C4-2B (cell line): ENCODE results near the gene ZNF853.

ENCODE experiments used
- H3K27ac ChIP-seq: fragments of 450-650 bp; 2 replicates; pipeline ENCODE4 v1.5.1; 2017
- ZFX ChIP-seq: fragments of 450-650 bp; IDR thresholded peaks from 2 replicates; pipeline ENCODE4 v1.6.1; 2017
- TF ChIP-seq, protein P1 (sequence below): fragments of 450-650 bp; conservative IDR thresholded peaks from 2 replicates; pipeline ENCODE4 v1.5.1; 2017; ENCODE audit warnings: mild to moderate bottlenecking

Gene ZNF853

DNA sequence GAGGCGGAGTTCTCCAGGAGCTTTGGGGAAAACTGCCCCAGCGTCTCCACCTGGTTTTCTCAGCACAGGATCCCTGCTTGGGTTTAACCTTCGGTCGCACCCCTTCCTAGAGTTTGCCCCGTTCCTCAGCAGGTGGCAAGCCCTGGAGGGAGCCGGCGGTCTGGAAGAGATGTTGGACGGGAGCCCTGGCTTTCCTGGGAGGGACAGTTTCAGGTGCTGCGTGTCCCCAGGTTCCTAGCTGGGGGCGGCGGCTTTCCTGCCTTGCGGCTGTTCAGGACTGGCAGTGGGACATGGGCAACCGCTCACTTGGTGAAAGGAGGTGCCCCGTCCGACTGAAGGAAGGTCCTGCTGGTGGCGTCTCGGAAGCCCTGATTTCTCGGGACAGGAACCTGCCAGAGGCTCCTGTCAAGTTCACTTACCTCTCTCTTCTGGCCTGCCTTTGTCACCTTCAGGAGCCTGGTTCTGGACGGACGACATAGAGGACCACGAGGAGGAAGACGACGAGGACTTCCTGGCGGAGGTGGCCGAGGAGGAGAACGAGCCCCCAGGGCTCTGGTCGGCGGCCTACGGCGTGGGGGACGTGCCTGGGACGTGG is 36.5 kb downstream of the ZNF853 start:
- H3K27ac ChIP-seq, result no peak overlapping the region
- TF ChIP-seq, protein P1, sequence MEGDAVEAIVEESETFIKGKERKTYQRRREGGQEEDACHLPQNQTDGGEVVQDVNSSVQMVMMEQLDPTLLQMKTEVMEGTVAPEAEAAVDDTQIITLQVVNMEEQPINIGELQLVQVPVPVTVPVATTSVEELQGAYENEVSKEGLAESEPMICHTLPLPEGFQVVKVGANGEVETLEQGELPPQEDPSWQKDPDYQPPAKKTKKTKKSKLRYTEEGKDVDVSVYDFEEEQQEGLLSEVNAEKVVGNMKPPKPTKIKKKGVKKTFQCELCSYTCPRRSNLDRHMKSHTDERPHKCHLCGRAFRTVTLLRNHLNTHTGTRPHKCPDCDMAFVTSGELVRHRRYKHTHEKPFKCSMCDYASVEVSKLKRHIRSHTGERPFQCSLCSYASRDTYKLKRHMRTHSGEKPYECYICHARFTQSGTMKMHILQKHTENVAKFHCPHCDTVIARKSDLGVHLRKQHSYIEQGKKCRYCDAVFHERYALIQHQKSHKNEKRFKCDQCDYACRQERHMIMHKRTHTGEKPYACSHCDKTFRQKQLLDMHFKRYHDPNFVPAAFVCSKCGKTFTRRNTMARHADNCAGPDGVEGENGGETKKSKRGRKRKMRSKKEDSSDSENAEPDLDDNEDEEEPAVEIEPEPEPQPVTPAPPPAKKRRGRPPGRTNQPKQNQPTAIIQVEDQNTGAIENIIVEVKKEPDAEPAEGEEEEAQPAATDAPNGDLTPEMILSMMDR, result no peak
- no peak for TF ChIP-seq ZFX

DNA sequence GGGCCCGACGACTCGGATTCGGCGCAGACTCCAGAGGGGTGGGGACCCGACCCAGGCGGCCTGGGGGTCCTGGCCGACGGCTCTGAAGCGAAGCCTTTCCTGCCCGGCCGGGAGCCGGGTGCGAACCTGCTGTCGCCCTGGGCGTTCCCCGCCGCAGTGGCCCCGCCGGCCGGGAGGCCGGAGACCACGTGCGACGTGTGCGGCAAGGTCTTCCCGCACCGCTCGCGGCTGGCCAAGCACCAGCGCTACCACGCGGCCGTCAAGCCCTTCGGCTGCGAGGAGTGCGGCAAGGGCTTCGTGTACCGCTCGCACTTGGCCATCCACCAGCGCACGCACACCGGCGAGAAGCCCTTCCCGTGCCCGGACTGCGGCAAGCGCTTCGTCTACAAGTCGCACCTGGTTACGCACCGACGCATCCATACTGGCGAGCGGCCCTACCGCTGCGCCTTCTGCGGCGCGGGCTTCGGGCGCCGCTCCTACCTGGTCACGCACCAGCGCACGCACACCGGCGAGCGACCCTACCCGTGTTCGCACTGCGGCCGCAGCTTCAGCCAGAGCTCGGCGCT is 37.1 kb downstream of the ZNF853 start:
- TF ChIP-seq ZFX, result no peak
- TF ChIP-seq, protein P1, result no peak

DNA sequence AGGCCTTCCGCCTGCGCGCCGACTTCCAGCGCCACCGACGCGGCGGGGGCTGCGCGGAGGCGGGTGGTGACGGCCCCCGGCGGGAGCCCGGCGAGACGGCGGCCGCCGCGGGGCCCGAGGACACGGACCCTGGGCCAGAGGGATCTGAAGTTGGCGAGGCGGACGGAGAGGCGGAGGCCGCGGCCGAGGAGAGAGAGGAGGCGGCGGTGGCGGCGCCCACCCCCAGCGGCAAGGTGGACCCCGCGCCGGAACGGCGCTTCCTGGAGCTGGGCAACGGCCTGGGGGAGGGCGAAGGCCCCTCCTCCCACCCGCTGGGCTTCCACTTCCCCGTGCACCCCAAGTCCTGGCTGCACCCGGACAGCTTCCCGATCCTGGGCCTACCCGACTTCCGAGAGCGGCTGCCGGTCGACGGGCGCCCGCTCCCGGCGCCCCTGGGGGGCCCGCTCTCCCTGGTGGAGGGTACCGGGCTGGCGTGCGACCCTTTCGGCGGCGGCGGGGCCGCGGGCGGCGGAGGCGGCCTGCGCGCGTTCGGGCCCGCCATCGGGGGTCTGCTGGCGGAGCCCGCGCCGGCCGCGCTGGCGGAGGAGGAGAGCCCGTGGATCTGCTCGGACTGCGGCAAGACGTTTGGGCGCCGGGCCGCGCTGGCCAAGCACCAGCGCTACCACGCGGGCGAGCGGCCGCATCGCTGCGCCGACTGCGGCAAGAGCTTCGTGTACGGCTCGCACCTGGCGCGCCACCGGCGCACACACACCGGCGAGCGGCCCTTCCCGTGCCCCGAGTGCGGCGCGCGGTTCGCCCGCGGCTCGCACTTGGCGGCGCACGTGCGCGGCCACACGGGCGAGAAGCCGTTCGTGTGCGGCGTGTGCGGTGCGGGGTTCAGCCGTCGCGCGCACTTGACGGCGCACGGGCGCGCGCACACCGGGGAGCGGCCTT is 37.9 kb downstream of the ZNF853 start:
- TF ChIP-seq, protein P1, result no peak

More for the DNA sequence above, 37.1 kb downstream of the ZNF853 start:
- H3K27ac ChIP-seq, result no peak overlapping the region

DNA sequence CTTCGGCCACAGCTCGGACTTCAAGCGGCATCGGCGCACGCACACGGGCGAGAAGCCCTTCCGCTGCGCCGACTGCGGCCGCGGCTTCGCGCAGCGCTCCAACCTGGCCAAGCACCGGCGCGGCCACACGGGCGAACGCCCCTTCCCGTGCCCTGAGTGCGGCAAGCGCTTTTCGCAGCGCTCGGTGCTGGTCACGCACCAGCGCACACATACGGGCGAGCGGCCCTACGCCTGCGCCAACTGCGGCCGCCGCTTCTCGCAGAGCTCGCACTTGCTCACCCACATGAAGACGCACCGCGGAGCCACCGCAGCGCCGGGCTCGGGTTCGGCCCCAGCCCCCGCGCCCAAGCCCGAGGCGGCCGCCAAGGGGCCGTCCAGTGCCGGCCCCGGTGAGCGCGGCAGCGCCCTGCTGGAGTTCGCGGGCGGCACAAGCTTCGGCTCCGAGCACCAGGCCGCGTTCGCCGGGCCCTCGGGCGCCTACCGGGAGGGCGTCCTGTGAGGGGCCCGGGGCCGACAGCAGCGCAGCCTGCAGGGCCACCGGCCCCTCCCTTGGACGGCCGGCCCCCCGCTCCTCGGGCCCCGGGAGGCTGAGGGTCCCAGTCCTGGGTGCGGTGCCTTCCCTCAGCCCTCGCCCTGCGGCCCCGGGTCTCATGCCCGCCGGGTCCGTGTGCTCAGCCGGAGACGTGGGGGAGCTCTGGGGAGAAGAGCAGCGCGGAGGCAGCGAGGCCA is 38.9 kb downstream of the ZNF853 start:
- H3K27ac ChIP-seq, result no peak overlapping the region
- TF ChIP-seq, protein P1, result no peak
- TF ChIP-seq ZFX, result no peak

More for the DNA sequence above, 37.9 kb downstream of the ZNF853 start:
- no peak overlapping the region for H3K27ac ChIP-seq

DNA sequence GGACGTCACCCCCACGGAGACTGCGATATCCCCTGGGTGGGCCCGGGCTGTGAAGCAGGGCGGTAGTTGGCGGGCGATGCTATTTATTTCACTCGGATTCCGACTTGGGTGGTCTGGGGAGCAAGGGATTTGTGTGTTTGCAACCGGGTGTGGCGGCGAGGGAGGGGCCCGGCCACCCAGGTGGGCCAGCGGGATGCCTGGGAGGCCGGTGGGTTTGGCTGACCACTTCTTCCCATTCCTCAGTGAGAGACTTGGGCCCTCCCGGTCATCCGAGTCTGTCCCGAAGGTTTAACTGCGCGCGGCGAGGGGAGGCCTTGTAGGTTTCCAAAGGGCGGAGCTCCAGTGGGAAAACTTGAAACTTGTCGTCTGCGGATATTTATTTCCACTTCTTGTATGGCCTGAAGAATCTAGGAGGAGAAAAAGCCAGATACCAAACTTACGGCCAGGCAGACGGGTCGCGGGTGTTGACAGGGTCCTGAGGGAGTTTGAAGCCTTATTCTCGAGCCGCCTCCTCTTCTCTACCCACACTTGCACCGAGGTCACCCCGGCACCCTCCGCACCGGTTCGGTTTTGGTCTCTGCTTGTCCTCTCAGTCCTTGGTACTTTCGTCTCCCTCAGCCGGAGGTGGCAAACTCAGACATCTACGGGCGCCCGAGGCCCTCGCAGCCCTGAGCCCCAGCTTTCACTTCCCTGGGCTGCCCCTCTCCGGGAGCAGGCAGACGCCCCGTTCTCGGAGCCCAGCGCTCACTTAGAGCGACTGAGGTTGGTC is 39.6 kb downstream of the ZNF853 start:
- TF ChIP-seq, protein P1, result no peak
- TF ChIP-seq ZFX, result no peak
- no peak overlapping the region for H3K27ac ChIP-seq

DNA sequence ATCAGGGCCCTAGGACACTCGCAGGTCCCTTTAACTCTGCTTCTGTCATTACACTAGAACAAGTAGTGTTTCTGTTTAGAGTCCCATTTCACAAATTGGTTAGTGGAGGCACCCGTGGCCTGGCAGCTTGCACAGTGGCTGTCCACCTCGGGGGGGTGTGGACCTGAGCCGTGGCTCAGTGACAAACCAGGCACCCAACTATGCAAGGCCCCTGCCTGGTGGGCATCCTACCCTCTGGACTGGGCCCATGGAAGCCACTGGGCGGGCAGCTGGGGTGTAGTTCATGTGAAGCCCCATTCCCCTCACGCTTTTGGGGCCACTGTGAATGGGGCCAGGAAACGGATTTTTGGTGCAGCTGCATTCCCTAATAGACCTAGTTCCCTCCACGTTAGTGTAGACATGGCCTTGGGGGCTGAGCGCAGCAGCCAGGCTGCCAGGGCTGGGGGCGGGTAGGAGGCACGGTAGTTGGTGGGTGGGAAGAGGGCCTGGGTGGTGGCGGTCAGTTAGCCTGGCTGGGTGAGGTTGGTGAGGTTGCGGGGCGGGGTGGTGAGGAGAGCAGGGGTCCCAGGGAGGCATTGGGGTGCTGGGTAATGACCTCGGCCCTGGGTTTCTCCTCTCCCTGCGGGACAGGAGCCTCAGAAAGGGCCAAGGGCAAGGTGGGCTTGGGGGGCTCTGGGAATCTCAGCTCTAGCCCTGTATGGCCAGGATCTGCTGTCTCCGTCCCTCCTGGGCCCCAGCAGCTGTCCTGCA is 40.4 kb downstream of the ZNF853 start:
- TF ChIP-seq, protein P1, result no peak
- no peak for TF ChIP-seq ZFX
- H3K27ac ChIP-seq, result no peak overlapping the region
